H9 (cell line): Measurements from ENCODE around the gene SFMBT2. TPM values are rescaled to one million over a fixed set of nuclear protein-coding genes. Genes with fewer than 3 reads are reported as not detected.

Experiments
- DNase-seq: peaks from one replicate; pipeline ENCODE4 v3.0.0-alpha.2; 2017
- H2AFZ ChIP-seq: one replicate; pipeline ENCODE4 v1.6.1; 2013; ENCODE audit warnings: mild to moderate bottlenecking, low read length, control low read depth, moderate library complexity
- H2AK5ac ChIP-seq: 2 replicates; pipeline ENCODE4 v1.6.1; 2013; ENCODE audit warnings: low read length, control low read depth, mixed read lengths; ENCODE audit not compliant: insufficient read length
- H2BK120ac ChIP-seq: one replicate; pipeline ENCODE4 v1.6.1; 2013; ENCODE audit warnings: low read depth, mild to moderate bottlenecking, low read length, control low read depth, inconsistent platforms; ENCODE audit not compliant: poor library complexity, severe bottlenecking
- H2BK12ac ChIP-seq: 2 replicates; pipeline ENCODE4 v1.6.1; 2013; ENCODE audit warnings: low read length, control low read depth, mixed read lengths, low read depth; ENCODE audit not compliant: insufficient read length
- H2BK15ac ChIP-seq: 2 replicates; pipeline ENCODE4 v1.6.1; 2013; ENCODE audit warnings: low read depth, low read length, control low read depth
- H2BK20ac ChIP-seq: one replicate; pipeline ENCODE4 v1.6.1; 2013; ENCODE audit warnings: low read depth, mild to moderate bottlenecking, low read length, control low read depth, inconsistent platforms; ENCODE audit not compliant: poor library complexity, severe bottlenecking
- H2BK5ac ChIP-seq: 2 replicates; pipeline ENCODE4 v1.6.1; 2013; ENCODE audit warnings: low read length, control low read depth, mixed read lengths; ENCODE audit not compliant: insufficient read length
- H3K14ac ChIP-seq: 2 replicates; pipeline ENCODE4 v1.6.1; 2013; ENCODE audit warnings: low read length, control low read depth; ENCODE audit not compliant: insufficient read depth
- H3K18ac ChIP-seq: 2 replicates; pipeline ENCODE4 v1.6.1; 2013; ENCODE audit warnings: low read depth, mild to moderate bottlenecking, mixed read lengths, low read length, control low read depth; ENCODE audit not compliant: insufficient read length
- H3K23ac ChIP-seq: 2 replicates; pipeline ENCODE4 v1.6.1; 2013; ENCODE audit warnings: low read length, control low read depth, mixed read lengths, low read depth; ENCODE audit not compliant: insufficient read length
- H3K23me2 ChIP-seq: 2 replicates; pipeline ENCODE4 v1.6.1; 2013; ENCODE audit warnings: low read depth, mild to moderate bottlenecking, mixed read lengths, low read length, control low read depth; ENCODE audit not compliant: insufficient read length, poor library complexity, severe bottlenecking
- H3K27ac ChIP-seq: 2 replicates; pipeline ENCODE4 v1.5.1; 2013; ENCODE audit warnings: low read length, control low read depth, mixed read lengths, low read depth; ENCODE audit not compliant: insufficient read length
- H3K27me3 ChIP-seq: 2 replicates; pipeline ENCODE4 v1.6.1; 2013; ENCODE audit warnings: low read length, control low read depth, inconsistent platforms; ENCODE audit not compliant: insufficient read depth
- H3K4ac ChIP-seq: 2 replicates; pipeline ENCODE4 v1.6.1; 2013; ENCODE audit warnings: low read depth, mild to moderate bottlenecking, control low read depth, inconsistent platforms, low read length, moderate library complexity
- H3K4me1 ChIP-seq: 2 replicates; pipeline ENCODE4 v1.6.1; 2013; ENCODE audit warnings: low read length, control low read depth, inconsistent platforms; ENCODE audit not compliant: insufficient read depth
- H3K4me2 ChIP-seq: 2 replicates; pipeline ENCODE4 v1.6.1; 2013; ENCODE audit warnings: low read length, control low read depth, mixed read lengths; ENCODE audit not compliant: insufficient read length, insufficient read depth
- H3K56ac ChIP-seq: 2 replicates; pipeline ENCODE4 v1.6.1; 2013; ENCODE audit warnings: low read depth, mild to moderate bottlenecking, mixed read lengths, low read length, control low read depth; ENCODE audit not compliant: insufficient read length
- H3K79me1 ChIP-seq: 2 replicates; pipeline ENCODE4 v1.6.1; 2013; ENCODE audit warnings: low read depth, mild to moderate bottlenecking, moderate library complexity, low read length, control low read depth, inconsistent platforms; ENCODE audit not compliant: insufficient read depth, poor library complexity, severe bottlenecking
- H3K79me2 ChIP-seq: 2 replicates; pipeline ENCODE4 v1.6.1; 2013; ENCODE audit warnings: low read length, control low read depth, inconsistent platforms; ENCODE audit not compliant: insufficient read depth
- H3K9ac ChIP-seq: 2 replicates; pipeline ENCODE4 v1.6.1; 2013; ENCODE audit warnings: low read length, control low read depth, mixed read lengths; ENCODE audit not compliant: insufficient read length; ENCODE audit errors: extremely low read depth
- H3K9me3 ChIP-seq: one replicate; pipeline ENCODE4 v1.6.1; 2013; ENCODE audit warnings: low read depth, low read length, inconsistent platforms; ENCODE audit not compliant: control insufficient read depth
- H3T11ph ChIP-seq: one replicate; pipeline ENCODE4 v1.6.1; 2013; ENCODE audit warnings: mild to moderate bottlenecking, low read length, control low read depth, inconsistent platforms
- H4K20me1 ChIP-seq: one replicate; pipeline ENCODE4 v1.6.1; 2013; ENCODE audit not compliant: control insufficient read depth, insufficient read length, insufficient read depth
- H4K5ac ChIP-seq: 2 replicates; pipeline ENCODE4 v1.6.1; 2013; ENCODE audit warnings: low read depth, mild to moderate bottlenecking, mixed read lengths, low read length, control low read depth; ENCODE audit not compliant: insufficient read length
- H4K8ac ChIP-seq: replicated peaks from 2 replicates; pipeline ENCODE4 v1.6.1; 2013; ENCODE audit warnings: low read length, control low read depth, mixed read lengths, low read depth; ENCODE audit not compliant: insufficient read length
- H4K91ac ChIP-seq: 2 replicates; pipeline ENCODE4 v1.6.1; 2013; ENCODE audit warnings: low read depth, mild to moderate bottlenecking, moderate library complexity, mixed read lengths, low read length, control low read depth; ENCODE audit not compliant: insufficient read length
- H3K27ac Mint-ChIP-seq, 3 experiments: 2 replicates in 2 of 3; 3 replicates in 1 of 3; pipeline ENCODE4 v1.8.0; 2020 to 2021; ENCODE audit warnings: mixed read lengths in 3 of 3, mild to moderate bottlenecking in 1 of 3, moderate library complexity in 1 of 3
- H3K27me3 Mint-ChIP-seq: 2 replicates; pipeline ENCODE4 v1.8.0; 2021; ENCODE audit warnings: low read depth, mild to moderate bottlenecking, moderate library complexity, mixed read lengths
- H3K36me3 Mint-ChIP-seq, 3 experiments: 2 replicates in 2 of 3; 3 replicates in 1 of 3; pipeline ENCODE4 v1.8.0; 2020 to 2021; ENCODE audit warnings: low read depth in 3 of 3, mixed read lengths in 3 of 3; ENCODE audit not compliant: insufficient read depth in 1 of 3
- H3K4me1 Mint-ChIP-seq, 2 experiments: 2 replicates each; pipeline ENCODE4 v1.8.0; 2020; ENCODE audit warnings: mixed read lengths in 2 of 2
- H3K4me3 Mint-ChIP-seq, 2 experiments: 2 replicates in 1 of 2; 3 replicates in 1 of 2; pipeline ENCODE4 v1.8.0; 2020 to 2021; ENCODE audit warnings: mild to moderate bottlenecking in 2 of 2, mixed read lengths in 2 of 2, moderate library complexity in 1 of 2
- H3K9me3 Mint-ChIP-seq, 2 experiments: 2 replicates in 1 of 2; 3 replicates in 1 of 2; pipeline ENCODE4 v1.8.0; 2020; ENCODE audit warnings: mild to moderate bottlenecking in 2 of 2, mixed read lengths in 2 of 2, moderate library complexity in 1 of 2
- CTCF ChIP-seq: fragments of 200-600 bp; sonication (generic); conservative IDR thresholded peaks from 3 replicates; pipeline ENCODE4 v1.8.0; 2021; ENCODE audit warnings: antibody characterized with exemption, mild to moderate bottlenecking
- WGBS: extraction: QIAGEN DNeasy Blood & Tissue Kit; methylation state at CpG from one replicate; pipeline ENCODE4 v1.1.7; 2013; ENCODE audit warnings: missing lambda C conversion rate, low lambda C conversion rate, mixed read lengths; ENCODE audit not compliant: insufficient read length; ENCODE audit errors: extremely low coverage; 5-methylcytosine and 5-hydroxymethylcytosine counted together
- total RNA-seq: library from RNA; stranded (reverse); gene quantifications from 2 replicates; pipeline ENCODE4 v1.2.1, GENCODE V29; 2021

The SFMBT2 gene
- total RNA-seq, 1 experiment from 2014 or later: 5.3 TPM

- Histone ChIP-seq H3K79me2 (peaks cover 4% of the 10 kb centered on the region; the same call in 1 of the 2 replicates), H2BK5ac (no peak overlapping the region), H2BK20ac (no peak overlapping the region), H2BK120ac (no peak overlapping the region), H3K9me3 (no peaks in the 10 kb centered on the region), H3K23me2 (peaks cover 15% of the 10 kb centered on the region), H3K23ac (no peak overlapping the region), H3K4me2 (no peak overlapping the region), H3K27me3 (peaks cover 8% of the 10 kb centered on the region; the same call in 1 of the 2 replicates), H2AFZ (no peak overlapping the region), H3K56ac (no peak overlapping the region), H4K20me1 (no peaks in the 10 kb centered on the region), H3T11ph (no peak overlapping the region), H2BK12ac (no peak overlapping the region), H3K4me1 (no peaks in the 10 kb centered on the region; the same call in 1 of the 2 replicates), H4K91ac (no peak overlapping the region), H3K14ac (no peak overlapping the region), H2AK5ac (no peak overlapping the region), H3K27ac (no peak overlapping the region), H3K79me1 (no peaks in the 10 kb centered on the region), H3K4ac (no peak overlapping the region), H3K9ac (no peak overlapping the region), H2BK15ac (no peak overlapping the region), H4K8ac (no peak overlapping the region), H4K5ac (no peak overlapping the region), H3K18ac (no peak overlapping the region)
- Mint-ChIP-seq H3K4me1 (peaks cover 14 to 28% of the 10 kb centered on the region in 2 experiments), H3K27me3 (peaks cover 37% of the 10 kb centered on the region), H3K4me3 (no peak overlapping the region), H3K27ac (no peak overlapping the region), H3K36me3 (no peaks in the 10 kb centered on the region), H3K9me3 (no peaks in the 10 kb centered on the region)
- TF ChIP-seq CTCF: no peak
- no peak for DNase-seq
- no CpG with 5 or more reads among the region's 1 CpG for WGBS
Observed at GRCh38 chr10:7403620-7404019, 7.2 kb downstream of the SFMBT2 start.
